GM12864 (cell line): ENCODE measurements around the gene TIE1.
A peak's percentile ranks its signal among the peaks of the same experiment; 100 is the strongest.

ENCODE experiments used
- DNase-seq: peaks from one replicate; pipeline ENCODE4 v3.0.0-alpha.2; 2011; ENCODE audit warnings: low read depth
- H3K4me3 ChIP-seq: 2 replicates; pipeline ENCODE4 v1.5.1; 2011; ENCODE audit warnings: mild to moderate bottlenecking, low read depth, low read length, control low read depth
- TF ChIP-seq, protein P1 (sequence below): IDR thresholded peaks from 2 replicates; pipeline ENCODE4 v1.5.1; 2011; ENCODE audit warnings: low read depth, mild to moderate bottlenecking, moderate library complexity, low read length, control low read depth, inconsistent platforms; ENCODE audit errors: missing control alignments

TIE1 gene

DNA sequence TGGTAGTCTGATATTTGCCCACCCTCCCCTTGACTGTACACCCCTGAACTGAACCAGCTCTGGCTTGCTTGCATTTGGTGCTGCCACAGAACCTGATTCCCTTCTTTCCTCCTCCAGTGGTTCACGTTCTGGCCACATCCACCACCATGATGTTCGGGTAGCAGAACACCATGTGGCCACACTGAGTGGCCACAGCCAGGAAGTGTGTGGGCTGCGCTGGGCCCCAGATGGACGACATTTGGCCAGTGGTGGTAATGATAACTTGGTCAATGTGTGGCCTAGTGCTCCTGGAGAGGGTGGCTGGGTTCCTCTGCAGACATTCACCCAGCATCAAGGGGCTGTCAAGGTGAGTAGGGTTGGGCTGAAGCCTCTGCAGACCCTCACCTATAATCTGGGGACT lies 59.8 kb downstream of the TIE1 start:
- no peak for DNase-seq
- H3K4me3 ChIP-seq, result peak overlapping the region; percentile 88
- TF ChIP-seq, protein P1, sequence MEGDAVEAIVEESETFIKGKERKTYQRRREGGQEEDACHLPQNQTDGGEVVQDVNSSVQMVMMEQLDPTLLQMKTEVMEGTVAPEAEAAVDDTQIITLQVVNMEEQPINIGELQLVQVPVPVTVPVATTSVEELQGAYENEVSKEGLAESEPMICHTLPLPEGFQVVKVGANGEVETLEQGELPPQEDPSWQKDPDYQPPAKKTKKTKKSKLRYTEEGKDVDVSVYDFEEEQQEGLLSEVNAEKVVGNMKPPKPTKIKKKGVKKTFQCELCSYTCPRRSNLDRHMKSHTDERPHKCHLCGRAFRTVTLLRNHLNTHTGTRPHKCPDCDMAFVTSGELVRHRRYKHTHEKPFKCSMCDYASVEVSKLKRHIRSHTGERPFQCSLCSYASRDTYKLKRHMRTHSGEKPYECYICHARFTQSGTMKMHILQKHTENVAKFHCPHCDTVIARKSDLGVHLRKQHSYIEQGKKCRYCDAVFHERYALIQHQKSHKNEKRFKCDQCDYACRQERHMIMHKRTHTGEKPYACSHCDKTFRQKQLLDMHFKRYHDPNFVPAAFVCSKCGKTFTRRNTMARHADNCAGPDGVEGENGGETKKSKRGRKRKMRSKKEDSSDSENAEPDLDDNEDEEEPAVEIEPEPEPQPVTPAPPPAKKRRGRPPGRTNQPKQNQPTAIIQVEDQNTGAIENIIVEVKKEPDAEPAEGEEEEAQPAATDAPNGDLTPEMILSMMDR, result no peak

DNA sequence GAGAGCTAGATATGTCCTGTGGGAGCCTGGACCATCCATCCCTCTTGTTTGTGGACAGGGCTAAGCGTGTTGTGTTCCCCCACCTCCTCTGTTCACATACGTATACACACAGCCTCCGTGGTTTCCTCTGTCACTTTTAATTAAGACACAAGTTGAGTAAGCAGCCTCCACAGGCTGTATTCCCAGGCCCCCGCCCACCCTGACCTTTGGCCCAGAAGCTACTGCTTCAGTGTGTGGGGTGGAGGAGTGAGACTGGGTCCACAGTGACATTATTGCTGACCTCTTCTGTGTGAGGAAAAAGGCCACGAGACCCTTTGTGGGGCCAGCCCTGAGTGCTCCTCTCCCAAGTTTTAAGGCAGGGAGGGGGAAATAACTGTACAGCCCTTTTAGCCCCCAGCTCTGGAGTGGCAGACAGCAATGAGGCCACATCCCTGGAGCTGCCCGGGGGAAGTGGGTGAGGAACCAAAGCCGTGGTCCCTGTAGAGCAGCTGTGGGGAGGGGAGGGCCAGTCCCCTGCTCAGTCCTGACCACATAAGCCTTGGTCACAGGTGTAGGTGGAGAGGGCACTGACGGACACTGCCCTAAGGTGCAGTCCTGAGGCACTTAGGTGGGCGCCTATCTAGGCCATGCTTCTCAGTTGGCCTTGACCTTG lies 62.6 kb downstream of the TIE1 start:
- no peak overlapping the region for H3K4me3 ChIP-seq
- TF ChIP-seq, protein P1, result no peak
- no peak for DNase-seq

DNA sequence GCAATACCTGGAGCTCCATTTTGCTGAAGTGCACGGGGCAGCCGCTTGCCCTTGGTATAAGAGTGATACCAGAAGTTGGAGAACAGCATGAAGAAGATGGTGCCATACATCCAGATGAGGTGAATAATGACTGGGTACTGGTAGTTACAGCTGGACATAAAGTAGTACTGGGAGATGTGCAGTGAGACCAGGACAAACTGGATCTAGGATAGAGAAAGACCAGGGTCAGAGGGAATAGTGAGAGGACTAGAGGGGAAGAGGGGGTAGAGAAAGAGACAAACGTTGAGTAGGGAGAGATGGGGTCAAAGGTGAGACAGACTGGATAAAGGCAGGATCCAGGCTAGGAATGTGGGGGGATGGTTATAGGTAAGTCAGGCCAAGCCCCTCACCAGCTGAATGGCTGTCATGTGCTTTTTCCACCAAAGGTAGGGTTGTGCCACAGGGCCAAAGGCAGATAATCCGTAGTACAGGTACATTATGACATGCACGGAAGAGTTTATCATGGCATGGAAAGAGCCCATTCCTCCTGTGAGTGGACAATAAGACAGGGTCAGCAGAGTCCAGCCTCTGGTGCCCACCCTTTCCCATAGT lies 63.2 kb downstream of the TIE1 start:
- H3K4me3 ChIP-seq, result no peak overlapping the region
- TF ChIP-seq, protein P1, result no peak

DNA sequence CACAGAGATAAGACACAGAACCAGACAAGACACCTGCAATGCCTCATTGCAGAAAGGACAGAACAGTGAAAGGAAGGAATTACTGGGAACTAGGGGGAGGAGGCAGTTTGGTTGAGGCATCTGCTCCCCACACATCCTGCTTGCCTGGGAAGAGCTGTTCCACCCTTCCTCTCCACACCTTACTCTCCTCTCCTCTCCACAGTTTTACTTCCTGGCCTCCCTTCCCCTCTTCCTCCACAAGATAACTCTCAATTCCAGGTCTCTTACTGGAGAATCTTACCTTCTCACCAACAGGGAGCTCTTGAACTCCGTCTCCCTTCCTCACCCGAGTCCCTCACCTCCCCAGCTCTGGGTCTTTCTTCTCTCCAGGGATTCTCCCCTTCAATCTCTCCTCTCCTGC lies 64.9 kb downstream of the TIE1 start:
- H3K4me3 ChIP-seq, result peak overlapping the region; percentile 66
- DNase-seq, result no peak
- TF ChIP-seq, protein P1, result no peak

More for the DNA sequence above, 63.2 kb downstream of the TIE1 start:
- DNase-seq, result no peak

DNA sequence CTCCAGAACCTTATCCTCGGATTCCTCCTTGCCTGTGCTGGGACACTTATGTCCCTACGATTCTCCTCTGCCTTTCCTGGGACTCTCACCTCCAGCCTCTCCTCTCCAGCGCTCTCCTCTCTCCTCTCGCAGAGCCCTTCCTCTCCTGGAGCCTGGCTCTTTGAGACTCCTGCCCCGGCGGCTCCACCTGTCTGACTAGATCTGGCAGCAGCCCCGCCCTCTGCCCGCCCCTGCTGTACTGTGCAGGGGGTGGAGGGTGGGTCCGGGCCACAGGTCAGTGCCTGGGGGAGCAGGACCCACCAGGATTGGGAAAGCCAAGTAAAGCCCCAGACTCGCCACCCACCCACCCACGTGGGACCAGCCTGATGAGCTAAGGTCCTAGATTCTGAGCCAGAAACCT lies 65.4 kb downstream of the TIE1 start:
- H3K4me3 ChIP-seq, result peak overlapping the region; percentile 66
- DNase-seq, result no peak
- TF ChIP-seq, protein P1, result no peak

DNA sequence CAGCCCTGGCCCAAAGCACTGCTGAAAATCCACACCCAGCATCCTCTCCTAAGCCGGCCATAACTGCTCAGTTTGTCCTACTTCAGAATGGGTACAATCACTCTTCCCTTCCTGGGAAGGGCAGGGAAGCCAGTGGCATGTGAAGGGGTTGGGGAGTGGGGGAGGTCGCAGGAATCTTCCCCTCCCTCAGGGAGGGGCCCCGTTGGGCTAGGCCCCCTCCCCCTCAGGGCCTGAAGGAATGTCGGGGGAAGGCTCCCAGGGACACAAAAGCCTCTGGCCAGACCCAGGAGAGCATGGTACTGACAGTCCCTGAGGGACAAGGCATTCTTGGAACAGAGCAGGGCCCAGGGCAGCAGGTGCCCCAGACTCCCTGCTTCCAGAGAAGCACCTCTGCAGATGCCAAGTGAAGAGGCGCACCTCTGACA lies 65.8 kb downstream of the TIE1 start:
- TF ChIP-seq, protein P1, result no peak
- H3K4me3 ChIP-seq, result peak overlapping the region; percentile 66
- no peak for DNase-seq
